Chondrocyte (in vitro differentiated cells): ENCODE measurements around the gene RCAN1. TPM values are rescaled to one million over a fixed set of nuclear protein-coding genes. Genes with fewer than 3 reads are reported as not detected.

Source experiments
- DNase-seq: peaks from one replicate; pipeline ENCODE4 v3.0.0; 2021; ENCODE audit warnings: mixed read lengths, low spot score
- H3K27ac Mint-ChIP-seq: one replicate; pipeline ENCODE4 v1.8.0; 2021; ENCODE audit warnings: mild to moderate bottlenecking, moderate library complexity, mixed read lengths; ENCODE audit not compliant: unreplicated experiment
- H3K27me3 Mint-ChIP-seq: 2 replicates; pipeline ENCODE4 v1.8.0; 2021; ENCODE audit warnings: low read depth, mixed read lengths
- H3K36me3 Mint-ChIP-seq: 2 replicates; pipeline ENCODE4 v1.8.0; 2021; ENCODE audit warnings: low read depth, mixed read lengths
- H3K4me1 Mint-ChIP-seq: 2 replicates; pipeline ENCODE4 v1.8.0; 2021; ENCODE audit warnings: low read depth, mild to moderate bottlenecking, mixed read lengths
- H3K4me3 Mint-ChIP-seq: one replicate; pipeline ENCODE4 v1.8.0; 2021; ENCODE audit warnings: mild to moderate bottlenecking, moderate library complexity, mixed read lengths; ENCODE audit not compliant: unreplicated experiment
- H3K9me3 Mint-ChIP-seq: 2 replicates; pipeline ENCODE4 v1.8.0; 2021; ENCODE audit warnings: low read depth, mixed read lengths
- total RNA-seq: library from RNA; stranded (reverse); gene quantifications from 3 replicates; pipeline ENCODE4 v1.2.1, GENCODE V29; 2021
- TF ChIP-seq, protein P1 (sequence below): fragments of 200-600 bp; sonication (generic); IDR thresholded peaks from 2 replicates; pipeline ENCODE4 v1.5.0; 2021; ENCODE audit warnings: antibody characterized with exemption, mild to moderate bottlenecking, moderate library complexity

The RCAN1 gene
- total RNA-seq, 1 donor from 2014 or later, result 80.9 TPM

DNA sequence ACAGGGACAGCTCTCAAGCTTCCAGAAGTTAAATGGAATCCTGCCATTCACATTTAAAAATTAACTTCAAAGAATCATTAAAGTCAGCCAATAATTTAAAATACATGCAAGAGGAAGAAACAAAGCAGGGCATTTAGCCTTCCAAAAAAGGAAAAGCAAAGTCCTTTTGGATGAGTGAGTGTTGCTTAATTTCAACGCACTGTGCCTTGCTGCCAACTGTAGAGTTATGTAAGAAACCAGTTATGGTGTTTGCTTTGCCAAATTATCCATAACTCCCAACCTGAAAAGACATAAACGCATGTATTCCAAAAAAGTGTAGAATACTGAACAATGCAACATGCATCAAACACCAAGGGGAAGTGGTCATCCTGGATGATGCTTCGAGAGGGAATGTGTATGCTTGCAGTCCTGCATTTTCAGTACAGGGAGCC, 86.8 kb downstream of the RCAN1 start:
- Mint-ChIP-seq H3K4me1 (peaks cover 72% of the 10 kb centered on the region), H3K27me3 (no peaks in the 10 kb centered on the region), H3K27ac (no peak overlapping the region)

DNA sequence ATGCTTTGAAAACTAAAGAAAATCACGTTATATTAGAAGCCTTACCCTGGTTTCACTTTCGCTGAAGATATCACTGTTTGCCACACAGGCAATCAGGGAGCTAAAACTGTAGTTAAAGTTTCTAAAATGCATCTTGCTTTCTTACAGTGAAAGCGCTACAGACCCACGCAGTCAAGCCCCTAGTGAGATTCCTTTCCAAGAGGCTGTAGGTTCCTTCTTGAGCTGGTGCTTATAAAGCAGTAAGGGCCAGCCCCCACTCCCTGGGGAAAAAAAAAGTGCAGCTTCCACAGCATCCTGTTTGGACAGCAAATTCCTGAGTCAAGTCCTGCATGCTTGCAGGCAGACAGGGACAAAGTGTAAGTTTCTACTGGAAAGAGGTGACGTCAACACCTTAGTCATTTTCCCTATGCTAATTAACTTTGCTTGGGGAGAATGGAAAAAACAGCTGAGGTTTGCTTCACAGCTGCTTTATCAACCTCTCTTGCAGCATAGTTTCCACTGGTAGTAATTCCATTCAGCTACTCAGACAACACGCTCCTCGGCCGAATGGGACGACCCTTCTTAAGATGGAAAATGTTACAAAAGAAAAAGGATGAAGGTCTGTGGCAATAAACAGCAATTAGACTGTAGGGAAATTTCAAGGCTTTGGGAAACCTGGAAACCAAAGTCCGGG, 88.2 kb downstream of the RCAN1 start:
- Mint-ChIP-seq H3K27ac (peak overlapping the region; percentile 91), H3K4me3 (peak overlapping the region; percentile 83), H3K9me3 (peaks cover 8% of the 10 kb centered on the region), H3K4me1 (peaks cover 83% of the 10 kb centered on the region), H3K27me3 (no peaks in the 10 kb centered on the region), H3K36me3 (peaks cover 11% of the 10 kb centered on the region)
- DNase-seq, result no peak
- TF ChIP-seq, protein P1, sequence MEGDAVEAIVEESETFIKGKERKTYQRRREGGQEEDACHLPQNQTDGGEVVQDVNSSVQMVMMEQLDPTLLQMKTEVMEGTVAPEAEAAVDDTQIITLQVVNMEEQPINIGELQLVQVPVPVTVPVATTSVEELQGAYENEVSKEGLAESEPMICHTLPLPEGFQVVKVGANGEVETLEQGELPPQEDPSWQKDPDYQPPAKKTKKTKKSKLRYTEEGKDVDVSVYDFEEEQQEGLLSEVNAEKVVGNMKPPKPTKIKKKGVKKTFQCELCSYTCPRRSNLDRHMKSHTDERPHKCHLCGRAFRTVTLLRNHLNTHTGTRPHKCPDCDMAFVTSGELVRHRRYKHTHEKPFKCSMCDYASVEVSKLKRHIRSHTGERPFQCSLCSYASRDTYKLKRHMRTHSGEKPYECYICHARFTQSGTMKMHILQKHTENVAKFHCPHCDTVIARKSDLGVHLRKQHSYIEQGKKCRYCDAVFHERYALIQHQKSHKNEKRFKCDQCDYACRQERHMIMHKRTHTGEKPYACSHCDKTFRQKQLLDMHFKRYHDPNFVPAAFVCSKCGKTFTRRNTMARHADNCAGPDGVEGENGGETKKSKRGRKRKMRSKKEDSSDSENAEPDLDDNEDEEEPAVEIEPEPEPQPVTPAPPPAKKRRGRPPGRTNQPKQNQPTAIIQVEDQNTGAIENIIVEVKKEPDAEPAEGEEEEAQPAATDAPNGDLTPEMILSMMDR, result no peak

More for the DNA sequence above, 86.8 kb downstream of the RCAN1 start:
- peaks cover 2% of the 10 kb centered on the region for H3K36me3 Mint-ChIP-seq
- H3K4me3 Mint-ChIP-seq, result no peak overlapping the region
- TF ChIP-seq, protein P1, result no peak
- peaks cover 8% of the 10 kb centered on the region for H3K9me3 Mint-ChIP-seq
- DNase-seq, result no peak

DNA sequence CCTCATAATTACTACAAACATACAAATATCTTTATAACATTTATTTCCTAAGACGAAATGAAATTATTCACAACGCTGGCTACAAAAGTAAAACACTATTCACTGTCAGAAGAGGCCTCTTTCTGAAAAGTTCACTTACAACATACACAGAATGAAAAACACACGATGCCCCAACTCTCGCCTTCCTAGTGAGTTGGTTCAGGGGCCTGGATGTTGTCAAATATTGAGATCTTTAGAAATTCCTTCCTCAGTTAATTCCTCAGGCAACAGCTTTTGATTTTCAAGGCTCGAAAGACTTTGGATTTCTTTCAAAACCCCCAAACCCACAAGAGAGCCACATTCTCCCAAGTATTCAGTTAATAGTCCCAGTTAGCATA, 88.7 kb downstream of the RCAN1 start:
- Mint-ChIP-seq H3K9me3 (peaks cover 8% of the 10 kb centered on the region), H3K27ac (peak overlapping the region; percentile 91), H3K36me3 (peaks cover 16% of the 10 kb centered on the region), H3K4me1 (peaks cover 83% of the 10 kb centered on the region), H3K4me3 (peak overlapping the region; percentile 83), H3K27me3 (no peaks in the 10 kb centered on the region)
- TF ChIP-seq, protein P1, result no peak
- no peak for DNase-seq

DNA sequence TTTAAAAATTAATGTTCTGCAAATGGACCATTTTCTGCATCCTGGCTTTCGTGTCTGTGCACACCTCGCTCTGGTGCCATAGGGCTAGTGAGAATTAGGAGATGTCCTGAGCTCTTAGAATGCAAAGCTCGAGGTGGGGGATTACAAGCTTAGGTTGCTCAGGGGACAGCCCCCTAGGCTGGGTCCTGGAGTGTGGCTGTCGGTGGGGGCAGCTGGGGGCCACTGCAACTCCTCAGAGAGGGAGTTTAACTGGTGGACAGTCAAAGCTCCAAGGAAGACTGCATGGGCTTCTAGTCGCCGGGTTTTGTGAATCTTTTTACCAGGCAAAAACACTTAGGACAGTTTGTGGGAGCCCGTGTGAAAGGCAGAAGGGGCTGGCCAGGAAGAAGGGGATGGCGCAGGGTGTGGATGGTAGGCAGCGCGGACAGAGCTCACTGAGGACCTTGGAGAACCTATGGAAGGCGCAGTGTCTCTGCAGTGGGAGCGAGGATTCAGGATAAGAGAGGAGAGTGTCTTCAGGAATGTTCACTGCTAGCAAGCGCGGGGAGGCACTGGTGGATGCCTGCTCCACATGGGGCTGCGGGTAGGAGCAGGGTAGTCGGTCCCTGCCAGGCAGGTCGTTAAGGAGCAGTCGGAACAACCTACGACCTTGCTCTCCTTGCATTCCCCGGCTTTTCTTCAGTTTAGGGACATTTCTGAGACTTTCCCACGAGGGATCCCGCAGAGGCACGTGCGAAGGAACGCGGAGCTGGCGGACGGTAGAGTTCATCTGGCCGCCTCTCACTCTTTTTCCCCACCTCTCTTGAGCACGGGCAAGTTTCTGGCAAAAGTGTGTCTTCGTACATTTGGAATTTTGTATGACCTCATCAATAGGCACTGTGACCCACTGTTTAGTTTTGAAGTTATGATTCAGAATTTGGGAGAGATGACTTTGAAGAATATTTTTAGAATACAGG, 90.0 kb downstream of the RCAN1 start:
- H3K27ac Mint-ChIP-seq, result peak overlapping the region; percentile 91
- TF ChIP-seq, protein P1, result no peak
- H3K9me3 Mint-ChIP-seq, result peaks cover 8% of the 10 kb centered on the region
- H3K4me1 Mint-ChIP-seq, result peaks cover 83% of the 10 kb centered on the region
- H3K27me3 Mint-ChIP-seq, result no peaks in the 10 kb centered on the region
- peak overlapping the region; percentile 83 for H3K4me3 Mint-ChIP-seq
- DNase-seq, result no peak
- H3K36me3 Mint-ChIP-seq, result peaks cover 29% of the 10 kb centered on the region

DNA sequence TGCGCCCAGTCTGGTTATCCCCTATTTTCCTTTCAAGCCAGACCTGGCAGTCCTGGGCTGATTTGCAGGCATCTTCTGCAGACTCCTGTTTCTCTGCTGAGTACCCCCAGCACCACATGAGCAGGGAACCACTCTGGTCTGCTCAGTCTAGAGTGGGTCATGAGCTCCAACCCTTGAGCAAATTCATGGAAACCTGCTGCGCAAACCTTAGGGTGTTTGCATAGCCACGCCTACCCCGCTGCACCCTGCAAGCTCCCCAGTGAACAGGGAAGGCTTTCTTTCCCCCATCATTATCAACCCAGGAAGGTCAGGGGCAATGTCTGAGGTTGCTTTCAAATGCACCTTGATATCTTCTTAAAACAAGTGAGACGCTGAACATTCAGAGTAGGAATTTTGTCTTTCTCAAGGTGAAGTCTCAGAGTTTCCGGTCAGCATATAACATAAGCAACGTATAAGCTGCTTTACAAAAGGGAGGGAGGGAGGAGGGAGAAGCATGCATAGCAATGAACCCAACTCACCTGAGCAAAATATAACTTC, 91.8 kb downstream of the RCAN1 start:
- H3K36me3 Mint-ChIP-seq, result peaks cover 39% of the 10 kb centered on the region
- no peaks in the 10 kb centered on the region for H3K27me3 Mint-ChIP-seq
- peak overlapping the region; percentile 35 for H3K4me3 Mint-ChIP-seq
- H3K27ac Mint-ChIP-seq, result peak overlapping the region; percentile 8
- TF ChIP-seq, protein P1, result no peak
- H3K9me3 Mint-ChIP-seq, result peaks cover 6% of the 10 kb centered on the region
- no peak for DNase-seq
- peaks cover 91% of the 10 kb centered on the region for H3K4me1 Mint-ChIP-seq
